AG09309 (cell line): ENCODE results near the gene ZNRF3.

Experiments
- DNase-seq: peaks from one replicate; pipeline ENCODE4 v3.0.0-alpha.2; 2010; ENCODE audit warnings: low read depth
- H3K4me3 ChIP-seq: 2 replicates; pipeline ENCODE4 v1.5.1; 2011; ENCODE audit warnings: mild to moderate bottlenecking, low read depth, low read length, moderate library complexity; ENCODE audit not compliant: control insufficient read depth
- TF ChIP-seq, protein P1 (sequence below): IDR thresholded peaks from 2 replicates; pipeline ENCODE4 v1.5.1; 2011; ENCODE audit warnings: mild to moderate bottlenecking, low read depth, low read length, inconsistent platforms; ENCODE audit not compliant: insufficient read depth, control insufficient read depth; ENCODE audit errors: missing control alignments

Gene ZNRF3

DNA sequence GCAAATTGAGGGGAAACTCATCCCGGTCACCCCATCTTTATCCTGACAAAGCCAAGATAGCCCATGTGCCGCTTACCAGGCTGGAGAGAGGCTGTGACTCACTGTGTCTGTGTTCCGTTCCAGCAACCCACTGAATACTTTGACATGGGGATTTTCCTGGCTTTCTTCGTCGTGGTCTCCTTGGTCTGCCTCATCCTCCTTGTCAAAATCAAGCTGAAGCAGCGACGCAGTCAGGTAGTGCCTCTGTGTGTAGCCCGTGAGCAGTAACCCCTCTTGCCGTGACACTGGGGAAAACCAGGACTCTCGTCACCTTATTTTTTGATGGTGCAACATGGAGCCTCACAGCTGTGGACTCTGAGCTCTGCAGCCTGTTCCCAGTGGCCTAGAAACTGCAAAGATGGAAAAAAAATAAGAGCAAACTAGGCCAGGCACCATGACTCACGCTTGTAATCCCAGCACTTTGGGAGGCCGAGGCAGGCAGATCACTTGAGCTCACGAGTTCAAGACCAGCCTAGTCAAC is 161.3 kb downstream of the ZNRF3 start:
- no peak for DNase-seq
- TF ChIP-seq, protein P1, sequence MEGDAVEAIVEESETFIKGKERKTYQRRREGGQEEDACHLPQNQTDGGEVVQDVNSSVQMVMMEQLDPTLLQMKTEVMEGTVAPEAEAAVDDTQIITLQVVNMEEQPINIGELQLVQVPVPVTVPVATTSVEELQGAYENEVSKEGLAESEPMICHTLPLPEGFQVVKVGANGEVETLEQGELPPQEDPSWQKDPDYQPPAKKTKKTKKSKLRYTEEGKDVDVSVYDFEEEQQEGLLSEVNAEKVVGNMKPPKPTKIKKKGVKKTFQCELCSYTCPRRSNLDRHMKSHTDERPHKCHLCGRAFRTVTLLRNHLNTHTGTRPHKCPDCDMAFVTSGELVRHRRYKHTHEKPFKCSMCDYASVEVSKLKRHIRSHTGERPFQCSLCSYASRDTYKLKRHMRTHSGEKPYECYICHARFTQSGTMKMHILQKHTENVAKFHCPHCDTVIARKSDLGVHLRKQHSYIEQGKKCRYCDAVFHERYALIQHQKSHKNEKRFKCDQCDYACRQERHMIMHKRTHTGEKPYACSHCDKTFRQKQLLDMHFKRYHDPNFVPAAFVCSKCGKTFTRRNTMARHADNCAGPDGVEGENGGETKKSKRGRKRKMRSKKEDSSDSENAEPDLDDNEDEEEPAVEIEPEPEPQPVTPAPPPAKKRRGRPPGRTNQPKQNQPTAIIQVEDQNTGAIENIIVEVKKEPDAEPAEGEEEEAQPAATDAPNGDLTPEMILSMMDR: no peak
- no peak overlapping the region for H3K4me3 ChIP-seq

DNA sequence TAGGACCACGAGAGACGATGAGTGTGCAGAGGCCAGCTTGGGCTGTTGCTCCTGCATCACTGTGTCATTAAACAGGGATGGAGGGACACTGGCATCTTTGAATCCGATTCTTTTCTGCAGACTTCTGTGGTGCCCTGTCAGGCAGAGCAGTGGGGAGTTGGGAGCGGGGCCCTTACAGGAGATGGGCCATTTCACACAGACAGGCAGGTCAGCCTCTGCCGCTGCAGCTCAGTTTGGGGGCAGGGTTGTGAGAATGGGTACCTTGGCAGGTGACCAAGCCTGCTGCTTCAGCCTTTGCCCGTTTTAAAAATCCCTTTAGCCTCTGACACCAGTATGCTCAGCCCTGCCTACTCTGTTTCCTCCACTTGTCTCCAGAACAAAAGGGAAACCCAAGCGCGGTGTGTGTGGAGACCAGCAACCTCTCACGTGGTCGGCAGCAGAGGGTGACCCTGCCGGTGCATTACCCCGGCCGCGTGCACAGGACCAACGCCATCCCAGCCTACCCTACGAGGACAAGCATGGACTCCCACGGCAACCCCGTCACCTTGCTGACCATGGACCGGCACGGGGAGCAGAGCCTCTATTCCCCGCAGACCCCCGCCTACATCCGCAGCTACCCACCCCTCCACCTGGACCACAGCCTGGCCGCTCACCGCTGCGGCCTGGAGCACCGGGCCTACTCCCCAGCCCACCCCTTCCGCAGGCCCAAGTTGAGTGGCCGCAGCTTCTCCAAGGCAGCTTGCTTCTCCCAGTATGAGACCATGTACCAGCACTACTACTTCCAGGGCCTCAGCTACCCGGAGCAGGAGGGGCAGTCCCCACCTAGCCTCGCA is 165.7 kb downstream of the ZNRF3 start:
- no peak for DNase-seq
- TF ChIP-seq, protein P1: no peak
- H3K4me3 ChIP-seq: no peak overlapping the region

DNA sequence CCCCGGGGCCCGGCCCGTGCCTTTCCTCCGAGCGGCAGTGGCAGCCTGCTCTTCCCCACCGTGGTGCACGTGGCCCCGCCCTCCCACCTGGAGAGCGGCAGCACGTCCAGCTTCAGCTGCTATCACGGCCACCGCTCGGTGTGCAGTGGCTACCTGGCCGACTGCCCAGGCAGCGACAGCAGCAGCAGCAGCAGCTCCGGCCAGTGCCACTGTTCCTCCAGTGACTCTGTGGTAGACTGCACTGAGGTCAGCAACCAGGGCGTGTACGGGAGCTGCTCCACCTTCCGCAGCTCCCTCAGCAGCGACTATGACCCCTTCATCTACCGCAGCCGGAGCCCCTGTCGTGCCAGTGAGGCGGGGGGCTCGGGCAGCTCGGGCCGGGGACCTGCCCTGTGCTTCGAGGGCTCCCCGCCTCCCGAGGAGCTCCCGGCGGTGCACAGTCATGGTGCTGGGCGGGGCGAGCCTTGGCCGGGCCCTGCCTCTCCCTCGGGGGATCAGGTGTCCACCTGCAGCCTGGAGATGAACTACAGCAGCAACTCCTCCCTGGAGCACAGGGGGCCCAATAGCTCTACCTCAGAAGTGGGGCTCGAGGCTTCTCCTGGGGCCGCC is 166.4 kb downstream of the ZNRF3 start:
- TF ChIP-seq, protein P1: no peak
- DNase-seq: no peak
- no peak overlapping the region for H3K4me3 ChIP-seq

DNA sequence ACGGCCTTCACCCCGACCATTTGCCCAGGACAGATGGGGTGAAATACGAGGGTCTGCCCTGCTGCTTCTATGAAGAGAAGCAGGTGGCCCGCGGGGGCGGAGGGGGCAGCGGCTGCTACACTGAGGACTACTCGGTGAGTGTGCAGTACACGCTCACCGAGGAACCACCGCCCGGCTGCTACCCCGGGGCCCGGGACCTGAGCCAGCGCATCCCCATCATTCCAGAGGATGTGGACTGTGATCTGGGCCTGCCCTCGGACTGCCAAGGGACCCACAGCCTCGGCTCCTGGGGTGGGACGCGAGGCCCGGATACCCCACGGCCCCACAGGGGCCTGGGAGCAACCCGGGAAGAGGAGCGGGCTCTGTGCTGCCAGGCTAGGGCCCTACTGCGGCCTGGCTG is 167.1 kb downstream of the ZNRF3 start:
- H3K4me3 ChIP-seq: no peak overlapping the region
- no peak for DNase-seq
- TF ChIP-seq, protein P1: no peak

DNA sequence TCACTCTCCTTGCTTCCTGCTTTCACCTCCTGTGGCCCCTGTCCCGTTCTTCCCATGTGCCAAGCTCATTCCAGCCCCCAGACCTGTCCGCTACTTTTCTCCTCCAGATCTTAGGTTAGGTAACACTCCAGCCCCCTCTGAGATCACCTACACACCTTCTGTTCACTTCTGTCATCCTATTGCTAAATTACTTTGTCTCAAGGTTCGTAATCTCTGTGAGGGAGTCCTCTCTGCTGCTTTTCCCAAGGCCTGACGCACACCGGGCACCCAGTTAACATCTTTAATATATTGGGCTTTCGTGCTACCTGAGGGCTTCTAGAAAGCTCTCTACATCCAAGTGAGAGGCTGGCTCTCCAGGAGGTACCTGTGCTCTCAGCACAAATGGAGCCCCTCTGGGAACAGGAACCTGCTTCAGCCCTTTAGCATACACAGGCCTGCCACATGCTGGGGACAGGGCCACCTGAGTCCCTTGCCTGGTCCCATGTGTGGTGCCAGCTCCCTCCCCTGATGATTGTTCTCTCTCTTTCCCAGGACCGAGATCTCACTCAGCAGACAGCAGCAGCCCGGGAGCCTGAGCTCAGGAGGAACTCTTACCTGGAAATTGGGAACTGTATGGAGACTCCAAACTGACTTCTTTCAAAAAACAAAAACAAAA is 169.8 kb downstream of the ZNRF3 start:
- TF ChIP-seq, protein P1: no peak
- no peak overlapping the region for H3K4me3 ChIP-seq
- DNase-seq: no peak

DNA sequence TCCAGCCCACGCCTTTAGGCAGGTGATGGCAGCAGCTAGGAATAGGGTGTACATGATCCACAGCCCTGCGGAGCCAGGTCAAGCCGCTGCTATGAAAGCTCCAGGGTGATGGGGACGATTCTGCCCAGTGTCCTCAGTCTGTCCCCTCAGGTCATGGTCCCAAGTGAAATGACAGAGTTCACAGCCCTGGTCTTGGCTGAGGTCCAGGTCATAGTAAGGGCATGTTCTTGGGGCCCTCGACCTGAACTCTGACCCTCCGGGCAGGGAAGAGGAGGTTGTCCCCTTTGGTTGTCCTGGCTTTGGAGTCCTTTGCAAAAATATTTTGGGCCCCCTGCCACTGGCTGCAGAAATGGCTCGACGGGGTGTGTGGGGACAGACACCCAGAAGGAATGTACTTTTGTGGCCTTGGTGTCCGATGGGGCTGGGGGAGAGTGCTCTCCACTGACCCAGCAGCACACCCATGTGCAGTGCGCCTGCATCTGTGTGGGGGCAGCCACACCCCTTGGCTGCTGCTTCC is 170.9 kb downstream of the ZNRF3 start:
- TF ChIP-seq, protein P1: no peak
- no peak for DNase-seq
- H3K4me3 ChIP-seq: no peak overlapping the region
